Mucosa of descending colon (tissue), 3 donors: ENCODE measurements around the gene CD19. TPM values are rescaled to one million over a fixed set of nuclear protein-coding genes. Genes with fewer than 3 reads are reported as not detected.
"Not testable (repeated sequence)": the region's sequence is repeated elsewhere in the genome, so short reads cannot be mapped to it uniquely, and the experiment has no call there.

ENCODE experiments used
- ATAC-seq: fragments of 200-7000 bp; cut with Tn5 transposase; one replicate; pipeline ENCODE4 v1.9.1; 2020; ENCODE audit warnings: mild to moderate bottlenecking, moderate library complexity
- DNase-seq, 3 donors: peaks; one replicate each; pipeline ENCODE4 v3.0.0-alpha.2; 2020
- H3K36me3 ChIP-seq: fragments of 200-600 bp; one replicate; pipeline ENCODE4 v1.8.0; 2021; ENCODE audit warnings: low read depth, mild to moderate bottlenecking
- H3K4me1 ChIP-seq: fragments of 200-600 bp; one replicate; pipeline ENCODE4 v1.8.0; 2021; ENCODE audit warnings: low read depth, mild to moderate bottlenecking
- H3K4me3 ChIP-seq: fragments of 200-600 bp; one replicate; pipeline ENCODE4 v1.8.0; 2021; ENCODE audit warnings: mild to moderate bottlenecking
- H3K9me3 ChIP-seq: fragments of 200-600 bp; one replicate; pipeline ENCODE4 v1.8.0; 2021; ENCODE audit warnings: mild to moderate bottlenecking
- CTCF ChIP-seq: fragments of 200-600 bp; IDR thresholded peaks from one replicate; pipeline ENCODE4 v1.8.0; 2022; ENCODE audit warnings: antibody characterized with exemption, mild to moderate bottlenecking
- intact Hi-C, 2 donors: fragments of 100-400 bp; cut with DNase I in 1 of 2; cut with micrococcal nuclease in 1 of 2; formaldehyde crosslinking; loops; one replicate each; pipeline versions ENCODE4 v1.11.0 to v1.11.1; 2022; cut with DNase I, micrococcal nuclease
- total RNA-seq, 3 donors: library from RNA; stranded (reverse); fragmentation: NEBNext Ultra II Directional in 2 of 3; extraction: Animal tissue kit (Norgen Biotek cat#: 25700) in 2 of 3; gene quantifications; one replicate each; pipeline versions ENCODE4 v1.2.1 to v1.2.4, GENCODE V29; 2021 to 2023
- donor health status: DM: no; HTN: no; CAD: no; lungs with moderate emphysema.
- donor health status: DM: no; HTN: no; CAD: no.
- donor health status: DM: no; HTN: yes; CAD: no.

Gene CD19
- total RNA-seq, 3 donors from 2014 or later = 0.29 to 0.65 (median 0.38) TPM

- DNase-seq (peak in 2 of 3 donors; percentile 82 to 88), ATAC-seq (peak; percentile 49)
- intact Hi-C loops = no loop called here
- no peak for TF ChIP-seq CTCF
- Histone ChIP-seq H3K9me3 (no peaks in the 10 kb centered on the region), H3K4me3 (peak overlapping the region; percentile 55), H3K36me3 (no peaks in the 10 kb centered on the region), H3K4me1 (peaks cover 6% of the 10 kb centered on the region)
Observed at GRCh38 chr16:28925386-28926228, 6.2 kb upstream of the CD19 start.

- H3K4me1 ChIP-seq, ATAC-seq, intact Hi-C loops, H3K36me3 ChIP-seq, H3K9me3 ChIP-seq, H3K4me3 ChIP-seq, DNase-seq: not testable (repeated sequence)
Observed at GRCh38 chr16:28926284-28926683, 5.5 kb upstream of the CD19 start.

GRCh38 chr16:28927815-28928214, 4.0 kb upstream of the CD19 start:
- H3K4me3 ChIP-seq = no peak overlapping the region
- H3K36me3 ChIP-seq = no peaks in the 10 kb centered on the region
- ATAC-seq = no peak
- H3K4me1 ChIP-seq = peaks cover 6% of the 10 kb centered on the region
- intact Hi-C loops = no loop called here
- no peaks in the 10 kb centered on the region for H3K9me3 ChIP-seq
- TF ChIP-seq CTCF = no peak
- no peak for DNase-seq

GRCh38 chr16:28930203-28930602, 1.6 kb upstream of the CD19 start:
- no peak for TF ChIP-seq CTCF
- Histone ChIP-seq H3K4me3 (no peak overlapping the region), H3K4me1 (no peaks in the 10 kb centered on the region), H3K36me3 (no peaks in the 10 kb centered on the region), H3K9me3 (no peaks in the 10 kb centered on the region)
- intact Hi-C loops = no loop called here
- DNase-seq = no peak
- no peak for ATAC-seq

- H3K9me3 ChIP-seq = no peaks in the 10 kb centered on the region
- intact Hi-C loops = no loop called here
Observed at GRCh38 chr16:28930652-28931051, 1.1 kb upstream of the CD19 start.

More at GRCh38 chr16:28930652-28931051, 1.1 kb upstream of the CD19 start:
- no peaks in the 10 kb centered on the region for H3K36me3 ChIP-seq
- no peak for TF ChIP-seq CTCF
- no peaks in the 10 kb centered on the region for H3K4me1 ChIP-seq
- DNase-seq = peak in 1 of 3 donors; percentile 67
- H3K4me3 ChIP-seq = no peak overlapping the region
- ATAC-seq = peak; percentile 38
